Tibial nerve (tissue), 4 donors: ENCODE data around the gene BAIAP3. TPM values are rescaled to one million over a fixed set of nuclear protein-coding genes. Genes with fewer than 3 reads are reported as not detected.

Experiments used
- DNase-seq, 2 donors: peaks; one replicate each; pipeline ENCODE4 v3.0.0-alpha.2; 2019; ENCODE audit warnings: low spot score in 2 of 2
- H3K27ac ChIP-seq, 4 donors: fragments of 200-600 bp; sonication (generic) in 3 of 4; one replicate each; pipeline ENCODE4 v1.5.1; 2017 to 2019; ENCODE audit warnings: mild to moderate bottlenecking in 1 of 4
- H3K27me3 ChIP-seq, 2 donors: fragments of 200-600 bp; sonication (generic) in 1 of 2; one replicate each; pipeline versions ENCODE4 v1.5.1 to v1.6.0; 2017 to 2019
- H3K36me3 ChIP-seq, 3 donors: fragments of 200-600 bp; sonication (generic); one replicate each; pipeline ENCODE4 v1.5.1; 2018 to 2019
- H3K4me1 ChIP-seq, 4 donors: fragments of 200-600 bp; sonication (generic) in 3 of 4; one replicate each; pipeline ENCODE4 v1.5.1; 2017 to 2019
- H3K4me3 ChIP-seq, 4 donors: fragments of 200-600 bp; sonication (generic) in 3 of 4; one replicate each; pipeline ENCODE4 v1.5.1; 2017 to 2019; ENCODE audit warnings: mild to moderate bottlenecking in 1 of 4, moderate library complexity in 1 of 4
- H3K9me3 ChIP-seq, 4 donors: fragments of 200-600 bp; sonication (generic) in 3 of 4; one replicate each; pipeline ENCODE4 v1.5.1; 2017 to 2019
- CTCF ChIP-seq, 5 experiments: fragments of 200-600 bp in 3 of 5; fragments of 450-650 bp in 2 of 5; sonication (generic) in 3 of 5; IDR thresholded peaks; one replicate each; pipeline ENCODE4 v1.5.1; 2016 to 2019; ENCODE audit warnings: antibody characterized with exemption in 5 of 5, mild to moderate bottlenecking in 3 of 5, moderate library complexity in 2 of 5
- EP300 ChIP-seq, 2 donors: sonication (generic); formaldehyde crosslinking; IDR thresholded peaks; one replicate each; pipeline ENCODE4 v1.6.1; 2017; ENCODE audit warnings: antibody characterized with exemption in 2 of 2, mild to moderate bottlenecking in 1 of 2
- POLR2A ChIP-seq, 2 donors: fragments of 450-650 bp; IDR thresholded peaks; one replicate each; pipeline ENCODE4 v1.6.1; 2017; ENCODE audit warnings: antibody characterized with exemption in 2 of 2, mild to moderate bottlenecking in 2 of 2, moderate library complexity in 2 of 2
- WGBS, 2 donors: methylation state at CpG; one replicate each; pipeline ENCODE4 v1.1.5; 2018; 5-methylcytosine and 5-hydroxymethylcytosine counted together
- total RNA-seq, 4 donors: library from RNA; depleted of rRNA; stranded (reverse); fragments of >200 nt; gene quantifications; one replicate each; pipeline ENCODE4 v1.1.0, GENCODE V29; 2016

Gene BAIAP3
- total RNA-seq, 4 donors from 2014 or later, result 0.66 to 2.7 (median 2.3) TPM

GRCh38 chr16:1300664-1301476, 32.6 kb upstream of the BAIAP3 start:
- peaks cover 0 to 11% (median 4%) of the 10 kb centered on the region in 4 donors for H3K4me1 ChIP-seq
- TF ChIP-seq POLR2A (IDR thresholded peaks at IDR 0.05) (no peak), EP300 (IDR thresholded peaks at IDR 0.05) (no peak), CTCF (IDR thresholded peaks at IDR 0.05) (peak; percentile 64 to 79 (median 76))
- H3K27me3 ChIP-seq, result peaks cover 0 to 70% of the 10 kb centered on the region in 2 donors
- no peaks in the 10 kb centered on the region for H3K36me3 ChIP-seq
- no peak for DNase-seq
- no peaks in the 10 kb centered on the region for H3K9me3 ChIP-seq
- WGBS, 2 donors, result 9 to 22% methylated on average over 15 to 19 of the region's 42 CpGs
- H3K4me3 ChIP-seq, result no peak overlapping the region
- no peak overlapping the region for H3K27ac ChIP-seq

- Histone ChIP-seq H3K4me1 (peaks cover 0 to 11% (median 4%) of the 10 kb centered on the region in 4 donors), H3K27ac (no peak overlapping the region), H3K9me3 (no peaks in the 10 kb centered on the region), H3K4me3 (no peak overlapping the region), H3K36me3 (no peaks in the 10 kb centered on the region), H3K27me3 (peaks cover 0 to 65% of the 10 kb centered on the region in 2 donors)
- TF ChIP-seq POLR2A (IDR thresholded peaks at IDR 0.05) (no peak), CTCF (IDR thresholded peaks at IDR 0.05) (no peak), EP300 (IDR thresholded peaks at IDR 0.05) (no peak)
- DNase-seq, result no peak
- WGBS, 2 donors, result 65 to 70% methylated on average over 12 of the region's 12 CpGs
Observed at GRCh38 chr16:1301562-1301961, 31.9 kb upstream of the BAIAP3 start.

GRCh38 chr16:1305823-1306222, 27.6 kb upstream of the BAIAP3 start:
- Histone ChIP-seq H3K9me3 (no peaks in the 10 kb centered on the region), H3K4me3 (no peak overlapping the region), H3K27ac (no peak overlapping the region), H3K4me1 (peaks cover 0 to 19% (median 4%) of the 10 kb centered on the region in 4 donors), H3K36me3 (no peaks in the 10 kb centered on the region), H3K27me3 (peaks cover 0 to 28% of the 10 kb centered on the region in 2 donors)
- whole genome bisulfite sequencing, 2 donors, result 58 to 61% methylated on average over 12 of the region's 12 CpGs
- no peak for DNase-seq
- no peak for TF ChIP-seq POLR2A (IDR thresholded peaks at IDR 0.05)
- no peak for TF ChIP-seq EP300 (IDR thresholded peaks at IDR 0.05)
- TF ChIP-seq CTCF (IDR thresholded peaks at IDR 0.05), result no peak

- Histone ChIP-seq H3K4me3 (no peak overlapping the region), H3K36me3 (no peaks in the 10 kb centered on the region), H3K4me1 (peaks cover 1 to 19% (median 7%) of the 10 kb centered on the region in 4 donors), H3K9me3 (no peaks in the 10 kb centered on the region), H3K27ac (no peak overlapping the region), H3K27me3 (peaks cover 0 to 23% of the 10 kb centered on the region in 2 donors)
- DNase-seq, result no peak
- TF ChIP-seq EP300 (IDR thresholded peaks at IDR 0.05), result no peak
- TF ChIP-seq CTCF (IDR thresholded peaks at IDR 0.05), result no peak
- no peak for TF ChIP-seq POLR2A (IDR thresholded peaks at IDR 0.05)
- WGBS, 2 donors, result 62 to 63% methylated on average over 4 of the region's 4 CpGs
Observed at GRCh38 chr16:1306334-1306733, 27.1 kb upstream of the BAIAP3 start.
